ENCODE data around the gene BTBD9. TPM values are rescaled to one million over a fixed set of nuclear protein-coding genes. Genes with fewer than 3 reads are reported as not detected.

The BTBD9 gene
- total and polyA plus RNA-seq, 2 experiments from 2014 or later = 8.4 to 10.1 TPM

DNA sequence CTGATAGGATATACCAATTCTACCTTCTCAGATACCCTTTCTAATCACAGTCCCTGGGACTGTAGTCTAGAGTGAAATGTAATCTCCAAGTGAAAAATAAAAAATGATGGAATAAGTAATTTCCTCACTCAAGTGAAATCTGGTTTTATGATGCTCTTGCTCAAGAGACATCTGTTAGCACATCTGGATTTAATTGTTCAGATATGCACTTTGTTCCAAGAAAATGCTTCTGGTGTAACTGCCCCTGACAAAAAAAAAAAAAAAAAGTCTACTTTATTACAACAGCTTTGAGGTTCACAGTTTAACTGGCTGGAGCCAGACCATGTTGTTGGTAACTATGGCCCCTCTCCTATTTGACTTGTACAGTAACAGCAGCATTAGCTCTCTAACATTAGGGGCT, 251.8 kb downstream of the BTBD9 start:
- Histone ChIP-seq H3K27ac (no peak overlapping the region), H3K36me3 (no peaks in the 10 kb centered on the region), H3K27me3 (no peaks in the 10 kb centered on the region), H3K4me1 (ENCODE audit: low read depth) (no peaks in the 10 kb centered on the region), H3K4me3 (no peak overlapping the region), H3K9me3 (ENCODE audit: low read depth) (no peaks in the 10 kb centered on the region)
- TF ChIP-seq, protein P1, sequence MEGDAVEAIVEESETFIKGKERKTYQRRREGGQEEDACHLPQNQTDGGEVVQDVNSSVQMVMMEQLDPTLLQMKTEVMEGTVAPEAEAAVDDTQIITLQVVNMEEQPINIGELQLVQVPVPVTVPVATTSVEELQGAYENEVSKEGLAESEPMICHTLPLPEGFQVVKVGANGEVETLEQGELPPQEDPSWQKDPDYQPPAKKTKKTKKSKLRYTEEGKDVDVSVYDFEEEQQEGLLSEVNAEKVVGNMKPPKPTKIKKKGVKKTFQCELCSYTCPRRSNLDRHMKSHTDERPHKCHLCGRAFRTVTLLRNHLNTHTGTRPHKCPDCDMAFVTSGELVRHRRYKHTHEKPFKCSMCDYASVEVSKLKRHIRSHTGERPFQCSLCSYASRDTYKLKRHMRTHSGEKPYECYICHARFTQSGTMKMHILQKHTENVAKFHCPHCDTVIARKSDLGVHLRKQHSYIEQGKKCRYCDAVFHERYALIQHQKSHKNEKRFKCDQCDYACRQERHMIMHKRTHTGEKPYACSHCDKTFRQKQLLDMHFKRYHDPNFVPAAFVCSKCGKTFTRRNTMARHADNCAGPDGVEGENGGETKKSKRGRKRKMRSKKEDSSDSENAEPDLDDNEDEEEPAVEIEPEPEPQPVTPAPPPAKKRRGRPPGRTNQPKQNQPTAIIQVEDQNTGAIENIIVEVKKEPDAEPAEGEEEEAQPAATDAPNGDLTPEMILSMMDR (IDR thresholded peaks at IDR 0.05; ENCODE audit: low read depth, low read length) = no peak
- DNase-seq (ENCODE audit: low read depth in 1 of 2, low spot score in 1 of 2) = peak in 1 of 2 donors; percentile 83

DNA sequence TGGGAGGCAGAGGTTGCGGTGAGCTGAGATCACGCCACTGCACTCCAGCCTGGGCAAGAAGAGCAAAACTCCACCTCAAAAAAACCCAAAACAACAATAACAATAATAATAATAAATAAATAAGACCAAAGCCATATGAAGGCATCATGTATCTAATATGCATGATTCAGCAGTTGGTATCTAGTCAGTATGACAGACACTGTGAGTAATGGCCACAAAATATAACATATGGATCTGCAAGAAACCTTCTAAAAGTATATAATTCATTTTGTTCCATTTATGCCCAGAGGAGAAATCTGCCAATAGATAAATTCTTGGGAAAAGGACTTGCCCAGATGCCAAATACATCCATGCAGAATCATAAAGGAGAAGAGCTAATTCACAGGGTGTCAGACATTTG, 252.3 kb downstream of the BTBD9 start:
- H3K4me1 ChIP-seq (ENCODE audit: low read depth) = no peaks in the 10 kb centered on the region
- no peaks in the 10 kb centered on the region for H3K27me3 ChIP-seq
- no peaks in the 10 kb centered on the region for H3K36me3 ChIP-seq
- H3K27ac ChIP-seq = no peak overlapping the region
- H3K9me3 ChIP-seq (ENCODE audit: low read depth) = no peaks in the 10 kb centered on the region
- no peak overlapping the region for H3K4me3 ChIP-seq
- TF ChIP-seq, protein P1 (IDR thresholded peaks at IDR 0.05; ENCODE audit: low read depth, low read length) = no peak
- no peak for DNase-seq (ENCODE audit: low read depth in 1 of 2, low spot score in 1 of 2)

DNA sequence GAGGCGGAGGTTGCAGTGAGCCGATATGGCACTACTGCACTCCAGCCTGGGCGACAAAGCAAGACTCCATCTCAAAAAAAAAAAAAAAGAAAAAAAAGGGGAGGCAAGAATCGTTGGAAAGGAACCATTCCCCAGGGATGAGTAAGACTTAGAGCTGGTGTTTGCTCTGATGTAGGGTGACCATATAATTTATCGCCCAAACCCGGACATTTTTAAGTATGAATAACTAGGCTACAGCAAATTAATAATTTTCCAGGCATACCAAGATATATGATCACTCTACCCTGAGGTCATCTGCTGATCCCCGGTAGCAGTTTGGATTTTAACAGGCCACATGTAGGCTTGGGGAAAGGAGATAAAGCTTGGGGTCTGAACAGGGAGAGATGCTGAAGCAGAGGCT, 260.9 kb downstream of the BTBD9 start:
- no peak overlapping the region for H3K4me3 ChIP-seq
- no peak overlapping the region for H3K27ac ChIP-seq
- H3K36me3 ChIP-seq = no peaks in the 10 kb centered on the region
- no peaks in the 10 kb centered on the region for H3K27me3 ChIP-seq
- TF ChIP-seq, protein P1 (IDR thresholded peaks at IDR 0.05; ENCODE audit: low read depth, low read length) = no peak
- DNase-seq (ENCODE audit: low read depth in 1 of 2, low spot score in 1 of 2) = no peak
- H3K9me3 ChIP-seq (ENCODE audit: low read depth) = no peaks in the 10 kb centered on the region
- no peaks in the 10 kb centered on the region for H3K4me1 ChIP-seq (ENCODE audit: low read depth)

DNA sequence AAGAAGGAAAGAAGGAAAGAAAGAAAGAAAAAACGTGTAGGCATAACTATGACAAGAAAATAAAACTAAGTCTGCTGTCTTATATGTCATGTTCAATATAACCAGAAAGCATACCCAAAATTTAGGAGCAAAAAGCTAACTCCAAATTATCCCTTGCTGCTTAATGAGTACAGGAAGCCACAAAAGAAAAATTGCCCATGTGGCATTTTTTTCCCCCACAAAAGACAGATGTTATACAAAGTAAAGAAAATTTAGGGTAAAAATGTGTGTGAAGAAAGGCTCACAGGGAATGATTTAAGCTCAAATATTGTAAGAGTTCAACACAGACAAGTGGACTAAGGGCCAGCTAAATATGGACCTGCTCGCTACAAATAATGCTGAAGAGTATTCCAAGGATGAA, 263.8 kb downstream of the BTBD9 start:
- TF ChIP-seq, protein P1 (IDR thresholded peaks at IDR 0.05; ENCODE audit: low read depth, low read length) = no peak
- H3K9me3 ChIP-seq (ENCODE audit: low read depth) = no peaks in the 10 kb centered on the region
- no peak for DNase-seq (ENCODE audit: low read depth in 1 of 2, low spot score in 1 of 2)
- H3K4me3 ChIP-seq = no peak overlapping the region
- no peaks in the 10 kb centered on the region for H3K36me3 ChIP-seq
- H3K27ac ChIP-seq = no peak overlapping the region
- no peaks in the 10 kb centered on the region for H3K27me3 ChIP-seq
- no peaks in the 10 kb centered on the region for H3K4me1 ChIP-seq (ENCODE audit: low read depth)

DNA sequence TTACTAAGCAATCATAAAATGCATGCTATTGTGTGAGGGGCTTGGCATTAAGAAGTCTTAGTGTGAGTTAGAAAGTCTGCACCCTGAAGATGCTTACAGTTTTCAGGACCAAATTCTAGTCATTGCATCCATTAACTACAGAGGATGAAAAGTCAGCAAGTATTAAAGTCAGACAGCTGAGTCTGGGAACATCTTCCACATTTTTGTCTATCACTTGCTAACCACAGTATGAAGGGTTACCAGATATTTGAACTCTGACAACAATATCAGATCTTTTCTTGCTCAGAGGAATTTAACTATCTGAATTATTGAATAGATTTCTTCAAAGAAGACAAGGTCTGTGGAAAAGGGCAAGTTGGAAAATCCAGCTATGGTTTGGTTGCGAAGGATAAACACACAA, 264.4 kb downstream of the BTBD9 start:
- Histone ChIP-seq H3K27me3 (no peaks in the 10 kb centered on the region), H3K27ac (no peak overlapping the region), H3K4me1 (ENCODE audit: low read depth) (no peaks in the 10 kb centered on the region), H3K9me3 (ENCODE audit: low read depth) (no peaks in the 10 kb centered on the region), H3K36me3 (no peaks in the 10 kb centered on the region), H3K4me3 (no peak overlapping the region)
- DNase-seq (ENCODE audit: low read depth in 1 of 2, low spot score in 1 of 2) = no peak
- TF ChIP-seq, protein P1 (IDR thresholded peaks at IDR 0.05; ENCODE audit: low read depth, low read length) = no peak

DNA sequence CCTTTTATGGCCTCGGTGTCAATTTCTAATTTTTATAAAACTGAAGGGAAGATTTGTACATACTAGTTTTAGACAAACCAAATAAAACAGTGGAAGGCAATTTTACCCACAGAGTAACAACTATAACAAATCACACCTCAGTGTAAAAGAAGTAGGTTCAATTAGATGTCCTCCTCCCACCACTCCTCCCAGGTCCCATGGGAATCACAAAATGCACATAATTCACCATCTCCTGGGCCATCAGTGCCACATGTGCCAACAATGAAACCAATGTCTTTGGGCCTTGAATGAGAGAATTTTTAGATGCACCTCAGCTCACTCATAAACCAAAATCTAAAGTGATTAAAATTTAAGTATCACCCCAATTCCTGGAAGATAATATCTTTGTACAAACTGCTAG, 267.8 kb downstream of the BTBD9 start:
- Histone ChIP-seq H3K4me1 (ENCODE audit: low read depth) (no peaks in the 10 kb centered on the region), H3K36me3 (no peaks in the 10 kb centered on the region), H3K4me3 (no peak overlapping the region), H3K9me3 (ENCODE audit: low read depth) (no peaks in the 10 kb centered on the region), H3K27ac (no peak overlapping the region), H3K27me3 (no peaks in the 10 kb centered on the region)
- no peak for DNase-seq (ENCODE audit: low read depth in 1 of 2, low spot score in 1 of 2)
- TF ChIP-seq, protein P1 (IDR thresholded peaks at IDR 0.05; ENCODE audit: low read depth, low read length) = no peak
